ENCODE data around the gene PACSIN1. TPM values are rescaled to one million over a fixed set of nuclear protein-coding genes. Genes with fewer than 3 reads are reported as not detected.

Gene PACSIN1
- total and polyA plus RNA-seq, 10 of the 15 experiments (the other 5 are each of a cell fraction or from before 2014, with no cell fraction given), result 0.50 to 9.4 (median 2.8) TPM

GRCh38 chr6:34524499-34524898 lies 58.6 kb downstream of the PACSIN1 start:
- no peak overlapping the region for H2AFZ ChIP-seq (ENCODE audit: control insufficient read depth, low read depth, low read length)
- H3K9me3 ChIP-seq (replicated peaks; ENCODE audit: control insufficient read depth, insufficient read depth, low read length), result no peaks in the 10 kb centered on the region
- H3K4me1 ChIP-seq (ENCODE audit: control insufficient read depth, insufficient read depth, low read length), result no peaks in the 10 kb centered on the region
- ChIA-PET RAD21 (ENCODE audit: unreplicated experiment) (no interaction called here), CTCF (no interaction called here), SMC1A (ENCODE audit: uncharacterized antibody, unreplicated experiment) (no interaction called here), POLR2A (no interaction called here)
- no peaks in the 10 kb centered on the region for H4K20me1 ChIP-seq (ENCODE audit: control insufficient read depth, insufficient read depth)
- no peak for TF ChIP-seq MYB (IDR thresholded peaks at IDR 0.05; ENCODE audit: borderline replicate concordance, low read depth, low read length)
- no peak for TF ChIP-seq SMAD1 (IDR thresholded peaks at IDR 0.05; ENCODE audit: low read depth, partially characterized antibody)
- TF ChIP-seq TARDBP (IDR thresholded peaks at IDR 0.05; ENCODE audit: borderline replicate concordance), result no peak
- TF ChIP-seq ATF3 (IDR thresholded peaks at IDR 0.05; ENCODE audit: borderline replicate concordance, extremely low read depth, low read depth, low read length), result no peak
- no peak for TF ChIP-seq ZNF217 (IDR thresholded peaks at IDR 0.05)
- TF ChIP-seq YY1 (IDR thresholded peaks at IDR 0.05; ENCODE audit: low read depth, low read length), result no peak
- TF ChIP-seq ZNF592 (IDR thresholded peaks at IDR 0.05), result no peak
- TF ChIP-seq ESRRA (IDR thresholded peaks at IDR 0.05; ENCODE audit: low read length), result no peak
- TF ChIP-seq, protein P1, sequence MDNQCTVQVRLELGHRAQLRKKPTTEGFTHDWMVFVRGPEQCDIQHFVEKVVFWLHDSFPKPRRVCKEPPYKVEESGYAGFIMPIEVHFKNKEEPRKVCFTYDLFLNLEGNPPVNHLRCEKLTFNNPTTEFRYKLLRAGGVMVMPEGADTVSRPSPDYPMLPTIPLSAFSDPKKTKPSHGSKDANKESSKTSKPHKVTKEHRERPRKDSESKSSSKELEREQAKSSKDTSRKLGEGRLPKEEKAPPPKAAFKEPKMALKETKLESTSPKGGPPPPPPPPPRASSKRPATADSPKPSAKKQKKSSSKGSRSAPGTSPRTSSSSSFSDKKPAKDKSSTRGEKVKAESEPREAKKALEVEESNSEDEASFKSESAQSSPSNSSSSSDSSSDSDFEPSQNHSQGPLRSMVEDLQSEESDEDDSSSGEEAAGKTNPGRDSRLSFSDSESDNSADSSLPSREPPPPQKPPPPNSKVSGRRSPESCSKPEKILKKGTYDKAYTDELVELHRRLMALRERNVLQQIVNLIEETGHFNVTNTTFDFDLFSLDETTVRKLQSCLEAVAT (IDR thresholded peaks at IDR 0.05), result no peak
- TF ChIP-seq SRF (IDR thresholded peaks at IDR 0.05; ENCODE audit: low read depth in 2 of 2, low read length in 2 of 2), result no peak
- TF ChIP-seq KAT2A (conservative IDR thresholded peaks at IDR 0.05; ENCODE audit: control insufficient read depth, low read depth, low read length), result no peak
- TF ChIP-seq RELA (IDR thresholded peaks at IDR 0.05; ENCODE audit: borderline replicate concordance, partially characterized antibody), result no peak
- no peak for TF ChIP-seq MEF2A (IDR thresholded peaks at IDR 0.05; ENCODE audit: insufficient read depth, low read depth, low read length)
- H3K4me2 ChIP-seq (ENCODE audit: control insufficient read depth, insufficient read depth), result no peak overlapping the region
- no peak overlapping the region for H3K27ac ChIP-seq (ENCODE audit: control insufficient read depth, insufficient read depth)
- intact Hi-C loops (cut with micrococcal nuclease; ENCODE audit: unreplicated experiment) (no loop called here), in situ Hi-C loops (cut with MboI) (no loop called here)
- no peak for DNase-seq (ENCODE audit: low read depth, low spot score)
- H3K9ac ChIP-seq (ENCODE audit: control insufficient read depth, insufficient read depth, low read length), result no peak overlapping the region
- no peak for FAIRE-seq
- H3K36me3 ChIP-seq (ENCODE audit: control insufficient read depth in 2 of 2, insufficient read depth in 2 of 2, low read length in 1 of 2), result no peaks in the 10 kb centered on the region
- whole genome bisulfite sequencing (ENCODE audit: insufficient coverage, insufficient replicate concordance, low lambda C conversion rate, missing lambda C conversion rate), result 48% methylated on average over 5 of the region's 5 CpGs
- H3K27me3 ChIP-seq (replicated peaks in 1 of 2; ENCODE audit: control insufficient read depth in 2 of 2, insufficient read depth in 2 of 2, low read length in 1 of 2), result no peaks in the 10 kb centered on the region; a peak in 1 of 4 replicates
- BruUV-seq (replicated peaks), result no TSS peak
- ATAC-seq, result no peak
- H3K79me2 ChIP-seq (ENCODE audit: control insufficient read depth, insufficient read depth, low read length), result no peaks in the 10 kb centered on the region
- H3K4me3 ChIP-seq, result no peak overlapping the region

All from GM12878 (cell line).